Adrenal gland (tissue), 12 donors: ENCODE results near the gene MAP1LC3A. TPM values are rescaled to one million over a fixed set of nuclear protein-coding genes. Genes with fewer than 3 reads are reported as not detected.
A peak's percentile ranks its signal among the peaks of the same experiment; 100 is the strongest.

Experiments used
- DNase-seq, 7 donors: peaks; one replicate each; pipeline ENCODE4 v3.0.0-alpha.2; 2019 to 2020
- H3K27ac ChIP-seq, 5 donors: fragments of 200-600 bp; sonication (generic) in 4 of 5; 1 replicate in 3 of 5; 2 replicates in 2 of 5; pipeline versions ENCODE4 v1.5.1 to v1.8.0; 2016 to 2020; ENCODE audit warnings: mild to moderate bottlenecking in 1 of 5
- H3K27me3 ChIP-seq: fragments of 200-600 bp; 2 replicates; pipeline ENCODE4 v1.8.0; 2021
- H3K36me3 ChIP-seq, 2 donors: fragments of 200-600 bp; replicated peaks in 1 of 2; 1 replicate in 1 of 2; 2 replicates in 1 of 2; pipeline versions ENCODE4 v1.5.1 to v1.8.0; 2018 to 2022
- H3K4me1 ChIP-seq, 2 donors: fragments of 200-600 bp; replicated peaks in 1 of 2; 1 replicate in 1 of 2; 2 replicates in 1 of 2; pipeline versions ENCODE4 v1.5.1 to v1.8.0; 2018 to 2021
- H3K4me3 ChIP-seq, 4 donors: fragments of 200-600 bp; sonication (generic) in 3 of 4; one replicate each; pipeline ENCODE4 v1.5.1; 2016 to 2018
- H3K9me3 ChIP-seq, 3 donors: fragments of 200-600 bp; sonication (generic) in 1 of 3; replicated peaks in 1 of 3; 1 replicate in 2 of 3; 2 replicates in 1 of 3; pipeline versions ENCODE4 v1.5.1 to v1.8.0; 2016 to 2021
- POLR2A ChIP-seq, 2 donors: fragments of 450-650 bp; IDR thresholded peaks; one replicate each; pipeline ENCODE4 v1.6.1; 2017; ENCODE audit warnings: antibody characterized with exemption in 2 of 2, mild to moderate bottlenecking in 2 of 2, moderate library complexity in 1 of 2
- WGBS, 4 donors: extraction: QIAGEN DNeasy Blood & Tissue Kit in 2 of 4; methylation state at CpG; one replicate each; pipeline versions ENCODE4 v1.1.5 to v1.1.7; 2013 to 2017; 5-methylcytosine and 5-hydroxymethylcytosine counted together
- intact Hi-C, 2 donors: fragments of 100-400 bp; cut with DNase I; formaldehyde crosslinking; loops; one replicate each; pipeline versions ENCODE4 v1.14.1 to v1.15.0; 2022 to 2023
- polyA plus RNA-seq, 3 donors: library from polyadenylated mRNA; stranded (reverse); fragments of 200-250 nt in 2 of 3; fragments of 350-450 nt in 1 of 3; fragmentation: Illumina TruSeq in 1 of 3; extraction: RNeasy Lipid Tissue Mini Kit (QIAGEN cat#74804) in 1 of 3; gene quantifications; one replicate each; pipeline ENCODE4 v1.2.3, GENCODE V29; 2013 to 2014
- total RNA-seq, 9 donors: library from RNA; depleted of rRNA in 4 of 9; stranded (reverse); fragments of >200 nt in 4 of 9; fragments of 120-200 nt in 1 of 9; fragmentation: NEBNext Ultra II Directional in 1 of 9; extraction: Animal tissue kit (Norgen Biotek cat#: 25700) in 1 of 9; gene quantifications; one replicate each; pipeline versions ENCODE4 v1.1.0 to v1.2.4, GENCODE V29; 2013 to 2023
- TF ChIP-seq, protein P1 (sequence below), 6 experiments: fragments of 450-650 bp in 4 of 6; fragments of 200-600 bp in 2 of 6; sonication (generic) in 1 of 6; IDR thresholded peaks; 1 replicate in 5 of 6; 2 replicates in 1 of 6; pipeline versions ENCODE4 v1.5.1 to v1.8.0; 2016 to 2021; ENCODE audit warnings: antibody characterized with exemption in 6 of 6, mild to moderate bottlenecking in 2 of 6, moderate library complexity in 1 of 6
- donor health status: healthy with polysubstance abuse.
- donor health status: Bipolar disorder and iron deficiency.
- donor health status: DM: yes; HTN: yes; CAD: no.
- donor health status: DM: no; HTN: no; CAD: no.
- donor health status: DM: no; HTN: no; CAD: no.
- donor health status: DM: yes; HTN: yes; CAD: no.

The MAP1LC3A gene
- total and polyA plus RNA-seq, 12 donors = 5.6 to 139 (median 40.9) TPM

DNA sequence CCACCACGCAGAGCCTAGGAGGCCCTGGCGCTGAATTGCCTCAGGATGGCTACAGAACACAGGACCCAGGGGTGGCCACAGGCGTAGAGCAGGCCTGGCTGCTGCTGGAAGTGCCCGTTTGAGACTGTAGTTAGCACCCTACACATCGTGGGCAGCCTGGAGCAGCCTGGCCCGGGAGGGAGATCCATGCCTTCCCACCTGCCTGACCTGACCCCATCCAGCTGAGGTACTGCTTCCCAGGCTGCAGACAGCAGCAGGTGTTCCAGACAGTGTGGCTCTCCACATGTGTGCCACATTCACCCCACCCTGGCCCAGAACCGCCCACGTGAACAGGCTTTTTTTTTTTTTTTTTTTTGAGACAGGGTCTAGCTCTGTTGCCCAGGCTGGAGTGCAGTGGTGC lies 20.9 kb upstream of the MAP1LC3A start:
- Histone ChIP-seq H3K27ac (no peak overlapping the region), H3K4me1 (no peaks in the 10 kb centered on the region), H3K9me3 (no peaks in the 10 kb centered on the region), H3K36me3 (peaks cover 0 to 79% of the 10 kb centered on the region in 2 donors), H3K27me3 (no peaks in the 10 kb centered on the region), H3K4me3 (no peak overlapping the region)
- TF ChIP-seq, protein P1, sequence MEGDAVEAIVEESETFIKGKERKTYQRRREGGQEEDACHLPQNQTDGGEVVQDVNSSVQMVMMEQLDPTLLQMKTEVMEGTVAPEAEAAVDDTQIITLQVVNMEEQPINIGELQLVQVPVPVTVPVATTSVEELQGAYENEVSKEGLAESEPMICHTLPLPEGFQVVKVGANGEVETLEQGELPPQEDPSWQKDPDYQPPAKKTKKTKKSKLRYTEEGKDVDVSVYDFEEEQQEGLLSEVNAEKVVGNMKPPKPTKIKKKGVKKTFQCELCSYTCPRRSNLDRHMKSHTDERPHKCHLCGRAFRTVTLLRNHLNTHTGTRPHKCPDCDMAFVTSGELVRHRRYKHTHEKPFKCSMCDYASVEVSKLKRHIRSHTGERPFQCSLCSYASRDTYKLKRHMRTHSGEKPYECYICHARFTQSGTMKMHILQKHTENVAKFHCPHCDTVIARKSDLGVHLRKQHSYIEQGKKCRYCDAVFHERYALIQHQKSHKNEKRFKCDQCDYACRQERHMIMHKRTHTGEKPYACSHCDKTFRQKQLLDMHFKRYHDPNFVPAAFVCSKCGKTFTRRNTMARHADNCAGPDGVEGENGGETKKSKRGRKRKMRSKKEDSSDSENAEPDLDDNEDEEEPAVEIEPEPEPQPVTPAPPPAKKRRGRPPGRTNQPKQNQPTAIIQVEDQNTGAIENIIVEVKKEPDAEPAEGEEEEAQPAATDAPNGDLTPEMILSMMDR (IDR thresholded peaks at IDR 0.05) = no peak
- no peak for TF ChIP-seq POLR2A (IDR thresholded peaks at IDR 0.05)
- intact Hi-C loops = no loop called here
- 86 to 89% (median 88%) methylated on average over 4 to 8 of the region's 8 CpGs for WGBS, 4 donors
- DNase-seq = no peak

DNA sequence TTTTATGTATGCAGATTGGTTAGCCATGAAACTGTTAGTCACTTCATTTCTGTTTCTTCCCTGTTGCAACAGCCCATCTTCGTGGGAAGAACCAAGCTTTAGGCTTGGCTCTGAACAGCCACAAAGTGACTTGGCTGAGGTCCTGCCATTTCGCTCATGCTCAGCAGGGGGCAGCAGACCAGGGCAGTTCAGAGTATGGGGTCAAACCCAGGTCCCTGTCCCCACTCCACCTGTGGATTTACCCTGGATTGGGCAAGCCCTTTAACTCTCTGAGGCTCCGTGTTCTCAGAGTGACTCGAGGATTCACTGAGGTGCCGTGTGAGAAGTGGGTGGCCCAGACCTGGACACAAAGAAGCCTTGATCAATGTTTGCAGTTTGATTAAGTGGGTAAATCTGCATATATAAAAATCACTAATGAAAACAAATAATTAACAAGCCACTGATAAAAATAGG lies 19.8 kb upstream of the MAP1LC3A start:
- peaks cover 0 to 68% of the 10 kb centered on the region in 2 donors for H3K36me3 ChIP-seq
- no peaks in the 10 kb centered on the region for H3K27me3 ChIP-seq
- 37 to 52% (median 49%) methylated on average over 4 to 5 of the region's 5 CpGs for WGBS, 4 donors
- H3K27ac ChIP-seq = no peak overlapping the region
- H3K4me3 ChIP-seq = no peak overlapping the region
- no peak for TF ChIP-seq POLR2A (IDR thresholded peaks at IDR 0.05)
- TF ChIP-seq, protein P1 (IDR thresholded peaks at IDR 0.05) = peak; percentile 49 to 72 (median 68)
- peak; percentile 48 to 80 (median 62) for DNase-seq
- H3K4me1 ChIP-seq = no peaks in the 10 kb centered on the region
- intact Hi-C loops = no loop called here
- no peaks in the 10 kb centered on the region for H3K9me3 ChIP-seq

- Histone ChIP-seq H3K27me3 (no peaks in the 10 kb centered on the region), H3K36me3 (peaks cover 0 to 58% of the 10 kb centered on the region in 2 donors), H3K4me3 (no peak overlapping the region), H3K9me3 (no peaks in the 10 kb centered on the region), H3K4me1 (no peaks in the 10 kb centered on the region), H3K27ac (no peak overlapping the region)
- 88 to 91% (median 89%) methylated on average over 8 of the region's 8 CpGs for WGBS, 4 donors
- no peak for TF ChIP-seq POLR2A (IDR thresholded peaks at IDR 0.05)
- TF ChIP-seq, protein P1 (IDR thresholded peaks at IDR 0.05) = no peak
- DNase-seq = no peak
- intact Hi-C loops = no loop called here
These were observed 18.8 kb upstream of the MAP1LC3A start for GRCh38 chr20:34539756-34540155.

- H3K4me1 ChIP-seq = no peaks in the 10 kb centered on the region
These were observed 17.8 kb upstream of the MAP1LC3A start for GRCh38 chr20:34540596-34541263.

More at GRCh38 chr20:34540596-34541263, 17.8 kb upstream of the MAP1LC3A start:
- WGBS, 4 donors = 77 to 85% (median 82%) methylated on average over 15 of the region's 15 CpGs
- Histone ChIP-seq H3K4me3 (no peak overlapping the region), H3K27ac (no peak overlapping the region), H3K9me3 (no peaks in the 10 kb centered on the region), H3K27me3 (no peaks in the 10 kb centered on the region), H3K36me3 (peaks cover 0 to 48% of the 10 kb centered on the region in 2 donors)
- TF ChIP-seq POLR2A (IDR thresholded peaks at IDR 0.05) = no peak
- TF ChIP-seq, protein P1 (IDR thresholded peaks at IDR 0.05) = no peak
- intact Hi-C loops = no loop called here
- DNase-seq = no peak
